ENCODE measurements around the gene SDHA. TPM values are rescaled to one million over a fixed set of nuclear protein-coding genes. Genes with fewer than 3 reads are reported as not detected.

Gene SDHA
- total and polyA plus RNA-seq, 2 of the 13 experiments (the other 11 are each of a cell fraction or from before 2014, with no cell fraction given) = 185 to 240 TPM

DNA sequence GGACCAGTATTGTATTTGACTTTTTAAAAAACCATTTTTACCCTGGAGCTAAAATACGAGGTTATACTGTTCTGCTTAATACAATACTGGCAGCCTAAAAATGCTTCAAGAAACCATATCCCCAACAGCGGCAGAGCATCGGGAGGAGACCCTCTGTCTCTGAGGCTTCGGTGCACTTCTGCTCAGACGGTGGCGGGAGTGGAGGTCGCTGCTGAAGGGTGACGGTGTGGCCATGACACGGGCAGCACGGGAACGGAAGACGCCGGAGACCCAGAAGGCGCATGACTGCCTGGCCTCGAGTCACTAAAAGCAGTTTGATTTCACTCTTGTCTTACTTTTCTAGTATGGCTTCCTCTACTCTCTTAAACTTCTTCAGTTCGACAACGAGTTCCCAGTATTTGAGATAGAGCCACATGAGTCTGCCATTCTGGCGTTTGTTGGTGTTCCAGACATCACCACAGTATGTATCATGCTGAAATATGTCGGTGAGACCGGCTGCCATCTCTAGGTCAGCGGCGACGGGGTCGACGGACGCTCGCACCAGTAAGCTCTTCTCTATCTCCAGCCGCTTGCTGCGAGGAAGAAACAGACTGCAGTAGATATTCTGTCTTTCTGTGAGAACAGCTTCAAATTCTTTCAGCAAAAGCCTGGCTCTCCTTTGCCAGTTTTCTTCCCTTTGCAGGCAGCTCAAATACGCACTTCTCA is 13.0 kb upstream of the SDHA start:
- Histone ChIP-seq H3K9ac (ENCODE audit: insufficient read depth, low read depth, low read length) (no peak overlapping the region), H2AFZ (ENCODE audit: low read length) (no peak overlapping the region), H3K4me3 (replicated peaks in 1 of 3; ENCODE audit: insufficient read depth in 1 of 3, low read depth in 2 of 3, low read length in 3 of 3) (no peak overlapping the region), H3K27ac (ENCODE audit: extremely low read length, insufficient read depth, low read length) (no peak overlapping the region), H3K4me2 (ENCODE audit: low read depth, low read length) (no peak overlapping the region), H3K4me1 (ENCODE audit: insufficient read depth, low read length) (no peaks in the 10 kb centered on the region), H3K9me3 (ENCODE audit: low read length) (no peaks in the 10 kb centered on the region), H4K20me1 (ENCODE audit: insufficient read depth, low read length) (peaks cover 14% of the 10 kb centered on the region; the same call in 1 of the 2 replicates), H3K36me3 (replicated peaks in 1 of 2; ENCODE audit: control insufficient read depth in 1 of 2, insufficient read depth in 2 of 2, low read length in 2 of 2) (peaks cover 15 to 40% of the 10 kb centered on the region in 2 experiments; a peak in 4 of 5 replicates), H3K27me3 (ENCODE audit: control insufficient read depth in 1 of 2, insufficient read depth in 2 of 2, low read length in 2 of 2) (no peaks in the 10 kb centered on the region), H3K79me2 (ENCODE audit: insufficient read depth, low read length) (peaks cover 23% of the 10 kb centered on the region)
- ChIA-PET POLR2A (no interaction called here), CTCF (ENCODE audit: low intra/inter-chr PET ratio, low total read pairs) (no interaction called here)
- FAIRE-seq = no peak
- ATAC-seq = no peak
- TF ChIP-seq ZSCAN31 (CRISPR knock-in tag; IDR thresholded peaks at IDR 0.05; ENCODE audit: low read depth) (no peak), PCBP2 (optimal IDR thresholded peaks at IDR 0.05; ENCODE audit: low read depth, low read length, poor library complexity, severe bottlenecking) (no peak), ATF7 (IDR thresholded peaks at IDR 0.05) (no peak), ATF7 (CRISPR knock-in tag; IDR thresholded peaks at IDR 0.05) (no peak), ZNF546 (CRISPR knock-in tag; conservative IDR thresholded peaks at IDR 0.05) (no peak)
- no peak for DNase-seq (ENCODE audit: low spot score)
- WGBS (ENCODE audit: low lambda C conversion rate) = 96% methylated on average over 30 of the region's 30 CpGs
- BruUV-seq (replicated peaks) = TSS peak; percentile 42
- intact Hi-C loops (cut with micrococcal nuclease; ENCODE audit: unreplicated experiment) (no loop called here), in situ Hi-C loops (cut with HindIII; ENCODE audit: extremely low pct_ligation_motif_present, low pct_unique_long_range_greater_than_20kb) (no loop called here)

DNA sequence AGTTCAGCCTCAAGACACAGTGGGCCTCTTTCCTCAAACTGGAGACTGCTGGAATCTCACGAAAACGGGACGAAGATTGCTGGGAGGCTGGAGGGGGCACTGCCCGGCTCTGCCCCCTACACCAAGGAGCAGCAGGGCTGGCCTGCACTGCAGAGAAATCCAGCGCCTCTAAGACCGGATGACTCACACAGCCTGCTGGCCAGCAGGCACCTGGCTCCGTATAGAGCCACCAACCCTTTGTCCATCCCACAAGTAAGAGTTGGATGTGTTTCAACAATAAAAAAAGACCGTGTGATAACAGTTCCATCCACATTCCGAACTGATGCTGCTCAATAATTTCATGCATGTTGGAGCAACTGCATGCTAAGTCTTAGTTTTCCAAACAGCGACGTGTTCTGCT is 11.7 kb upstream of the SDHA start:
- H3K9me3 ChIP-seq (ENCODE audit: low read length) = no peaks in the 10 kb centered on the region
- WGBS (ENCODE audit: low lambda C conversion rate) = 94% methylated on average over 11 of the region's 11 CpGs
- intact Hi-C loops (cut with micrococcal nuclease; ENCODE audit: unreplicated experiment) (no loop called here), in situ Hi-C loops (cut with HindIII; ENCODE audit: extremely low pct_ligation_motif_present, low pct_unique_long_range_greater_than_20kb) (no loop called here)
- BruUV-seq (replicated peaks) = no TSS peak
- ChIA-PET POLR2A (no interaction called here), CTCF (ENCODE audit: low intra/inter-chr PET ratio, low total read pairs) (no interaction called here)
- TF ChIP-seq, protein P1, sequence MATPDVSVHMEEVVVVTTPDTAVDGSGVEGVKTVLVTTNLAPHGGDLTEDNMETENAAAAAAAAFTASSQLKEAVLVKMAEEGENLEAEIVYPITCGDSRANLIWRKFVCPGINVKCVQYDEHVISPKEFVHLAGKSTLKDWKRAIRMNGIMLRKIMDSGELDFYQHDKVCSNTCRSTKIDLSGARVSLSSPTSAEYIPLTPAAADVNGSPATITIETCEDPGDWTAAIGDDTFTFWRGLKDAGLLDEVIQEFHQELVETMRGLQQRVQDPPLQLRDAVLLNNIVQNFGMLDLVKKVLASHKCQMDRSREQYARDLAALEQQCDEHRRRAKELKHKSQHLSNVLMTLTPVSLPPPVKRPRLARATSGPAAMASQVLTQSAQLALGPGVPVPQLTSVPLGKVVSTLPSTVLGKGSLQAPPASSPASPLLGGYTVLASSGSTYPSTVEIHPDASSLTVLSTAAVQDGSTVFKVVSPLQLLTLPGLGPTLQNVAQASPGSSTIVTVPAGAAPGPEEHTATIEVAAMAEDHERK (CRISPR knock-in tag; IDR thresholded peaks at IDR 0.05; ENCODE audit: low read depth) = no peak
- TF ChIP-seq GATA4 (IDR thresholded peaks at IDR 0.05; ENCODE audit: borderline replicate concordance, low read depth) (no peak), RCOR2 (CRISPR knock-in tag; IDR thresholded peaks at IDR 0.05) (no peak), IRX3 (CRISPR knock-in tag; IDR thresholded peaks at IDR 0.05; ENCODE audit: borderline replicate concordance, low read depth) (no peak), MBNL3 (CRISPR knock-in tag; conservative IDR thresholded peaks at IDR 0.05) (no peak), SP4 (CRISPR knock-in tag; IDR thresholded peaks at IDR 0.05) (no peak), ZFP82 (CRISPR knock-in tag; IDR thresholded peaks at IDR 0.05; ENCODE audit: borderline replicate concordance) (no peak), PRMT3 (CRISPR knock-in tag; IDR thresholded peaks at IDR 0.05; ENCODE audit: borderline replicate concordance, low read depth) (no peak)
- TF ChIP-seq, protein P2, sequence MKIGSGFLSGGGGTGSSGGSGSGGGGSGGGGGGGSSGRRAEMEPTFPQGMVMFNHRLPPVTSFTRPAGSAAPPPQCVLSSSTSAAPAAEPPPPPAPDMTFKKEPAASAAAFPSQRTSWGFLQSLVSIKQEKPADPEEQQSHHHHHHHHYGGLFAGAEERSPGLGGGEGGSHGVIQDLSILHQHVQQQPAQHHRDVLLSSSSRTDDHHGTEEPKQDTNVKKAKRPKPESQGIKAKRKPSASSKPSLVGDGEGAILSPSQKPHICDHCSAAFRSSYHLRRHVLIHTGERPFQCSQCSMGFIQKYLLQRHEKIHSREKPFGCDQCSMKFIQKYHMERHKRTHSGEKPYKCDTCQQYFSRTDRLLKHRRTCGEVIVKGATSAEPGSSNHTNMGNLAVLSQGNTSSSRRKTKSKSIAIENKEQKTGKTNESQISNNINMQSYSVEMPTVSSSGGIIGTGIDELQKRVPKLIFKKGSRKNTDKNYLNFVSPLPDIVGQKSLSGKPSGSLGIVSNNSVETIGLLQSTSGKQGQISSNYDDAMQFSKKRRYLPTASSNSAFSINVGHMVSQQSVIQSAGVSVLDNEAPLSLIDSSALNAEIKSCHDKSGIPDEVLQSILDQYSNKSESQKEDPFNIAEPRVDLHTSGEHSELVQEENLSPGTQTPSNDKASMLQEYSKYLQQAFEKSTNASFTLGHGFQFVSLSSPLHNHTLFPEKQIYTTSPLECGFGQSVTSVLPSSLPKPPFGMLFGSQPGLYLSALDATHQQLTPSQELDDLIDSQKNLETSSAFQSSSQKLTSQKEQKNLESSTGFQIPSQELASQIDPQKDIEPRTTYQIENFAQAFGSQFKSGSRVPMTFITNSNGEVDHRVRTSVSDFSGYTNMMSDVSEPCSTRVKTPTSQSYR (CRISPR knock-in tag; IDR thresholded peaks at IDR 0.05; ENCODE audit: borderline replicate concordance) = no peak
- H3K36me3 ChIP-seq (replicated peaks in 1 of 2; ENCODE audit: control insufficient read depth in 1 of 2, insufficient read depth in 2 of 2, low read length in 2 of 2) = peaks cover 15 to 40% of the 10 kb centered on the region in 2 experiments; a peak in 4 of 5 replicates
- H2AFZ ChIP-seq (ENCODE audit: low read length) = no peak overlapping the region
- no peaks in the 10 kb centered on the region for H3K4me1 ChIP-seq (ENCODE audit: insufficient read depth, low read length)
- H3K4me3 ChIP-seq (replicated peaks in 1 of 3; ENCODE audit: insufficient read depth in 1 of 3, low read depth in 2 of 3, low read length in 3 of 3) = no peak overlapping the region
- no peak for ATAC-seq
- no peak overlapping the region for H3K27ac ChIP-seq (ENCODE audit: extremely low read length, insufficient read depth, low read length)
- peaks cover 18% of the 10 kb centered on the region; the same call in 1 of the 2 replicates for H4K20me1 ChIP-seq (ENCODE audit: insufficient read depth, low read length)
- no peak overlapping the region for H3K9ac ChIP-seq (ENCODE audit: insufficient read depth, low read depth, low read length)
- no peak for DNase-seq (ENCODE audit: low spot score)
- FAIRE-seq = no peak
- H3K4me2 ChIP-seq (ENCODE audit: low read depth, low read length) = no peak overlapping the region
- no peaks in the 10 kb centered on the region for H3K27me3 ChIP-seq (ENCODE audit: control insufficient read depth in 1 of 2, insufficient read depth in 2 of 2, low read length in 2 of 2)
- peaks cover 27% of the 10 kb centered on the region for H3K79me2 ChIP-seq (ENCODE audit: insufficient read depth, low read length)
